HCT116 (cell line): ENCODE results near the gene MUC13. TPM values are rescaled to one million over a fixed set of nuclear protein-coding genes. Genes with fewer than 3 reads are reported as not detected.

Experiments
- ATAC-seq: fragments of 200-7000 bp; cut with Tn5 transposase; 2 replicates; pipeline ENCODE4 v1.9.1; 2020; ENCODE audit warnings: mild to moderate bottlenecking, moderate library complexity
- BruUV-seq: library from RNA; stranded (reverse); fragments of 400-500 nt; replicated peaks from 2 replicates; lab custom pipeline; 2021; lab: Mats Ljungman, UMichigan
- CTCF ChIA-PET: fragments of 300-600 bp; sonication (Branson Sonifier 250); formaldehyde crosslinking; loops from one replicate; lab custom pipeline; 2021; ENCODE audit warnings: antibody characterized with exemption; lab: Charles Lee
- POLR2A ChIA-PET: fragments of 300-600, 350-600 bp; sonication (Branson Sonifier 250); formaldehyde crosslinking; loops from one replicate; lab custom pipeline; 2021; ENCODE audit warnings: antibody characterized with exemption; lab: Charles Lee
- RAD21 ChIA-PET, 2 experiments: fragments of 300-600 bp; sonication (Branson Sonifier 250); formaldehyde crosslinking; loops; one replicate each; lab custom pipeline; 2023; ENCODE audit warnings: low total read pairs in 2 of 2; ENCODE audit not compliant: uncharacterized antibody in 2 of 2, unreplicated experiment in 2 of 2, low non-redundant PET in 1 of 2; lab: Charles Lee
- DNase-seq: peaks from one replicate; pipeline ENCODE4 v3.0.0-alpha.2; 2010; ENCODE audit warnings: low read depth, low spot score
- H2AFZ ChIP-seq: fragments of 200-600 bp; shearing (Covaris generic), sonication (generic); 2 replicates; pipeline ENCODE4 v1.6.1; 2017; ENCODE audit warnings: low read depth, mixed run types, mixed read lengths, antibody characterized with exemption, low read length; ENCODE audit not compliant: poor library complexity, severe bottlenecking
- H3K27ac ChIP-seq: 2 replicates; pipeline ENCODE4 v1.5.1; 2012; ENCODE audit warnings: low read depth, low read length
- H3K27me3 ChIP-seq: fragments of 200-600 bp; sonication (generic); 2 replicates; pipeline ENCODE4 v1.6.1; 2016; ENCODE audit warnings: mixed run types, low read length, mixed read lengths; ENCODE audit not compliant: insufficient read depth
- H3K36me3 ChIP-seq, 2 experiments: fragments of 200-500 bp in 1 of 2; fragments of 200-600 bp in 1 of 2; sonication (Bioruptor generic) in 1 of 2; sonication (generic) in 1 of 2; 2 replicates each; pipeline versions ENCODE4 v1.5.1 to v1.6.1; 2014 to 2016; ENCODE audit warnings: low read length in 2 of 2, inconsistent platforms in 1 of 2, mixed read lengths in 1 of 2, mixed run types in 1 of 2; ENCODE audit not compliant: insufficient read depth in 2 of 2, control insufficient read depth in 1 of 2
- H3K4me1 ChIP-seq, 2 experiments: fragments of 200-600 bp in 1 of 2; sonication (generic) in 1 of 2; 2 replicates each; pipeline versions ENCODE4 v1.5.1 to v1.6.1; 2012 to 2017; ENCODE audit warnings: low read length in 2 of 2, inconsistent platforms in 1 of 2, mild to moderate bottlenecking in 1 of 2, mixed read lengths in 1 of 2, mixed run types in 1 of 2, moderate library complexity in 1 of 2; ENCODE audit not compliant: insufficient read depth in 2 of 2, control insufficient read depth in 1 of 2
- H3K4me2 ChIP-seq: fragments of 200-600 bp; sonication (generic); 2 replicates; pipeline ENCODE4 v1.6.1; 2017; ENCODE audit warnings: mixed run types, low read length, mixed read lengths
- H3K4me3 ChIP-seq, 2 experiments: fragments of 200-600 bp in 1 of 2; sonication (generic) in 1 of 2; replicated peaks in 1 of 2; 2 replicates each; pipeline ENCODE4 v1.5.1; 2011 to 2016; ENCODE audit warnings: low read length in 2 of 2, control low read depth in 1 of 2, low read depth in 1 of 2, mild to moderate bottlenecking in 1 of 2, mixed read lengths in 1 of 2, mixed run types in 1 of 2
- H3K79me2 ChIP-seq: fragments of 200-600 bp; sonication (generic); 2 replicates; pipeline ENCODE4 v1.6.1; 2017; ENCODE audit warnings: mild to moderate bottlenecking, mixed run types, low read length, moderate library complexity, mixed read lengths; ENCODE audit not compliant: insufficient read depth
- H3K9ac ChIP-seq: fragments of 200-600 bp; sonication (generic); 2 replicates; pipeline ENCODE4 v1.6.1; 2016; ENCODE audit warnings: low read length, mixed read lengths
- H3K9me2 ChIP-seq: fragments of 200-600 bp; sonication (generic), shearing (Covaris generic); 2 replicates; pipeline ENCODE4 v1.6.1; 2017; ENCODE audit warnings: mixed run types, mild to moderate bottlenecking, moderate library complexity; ENCODE audit not compliant: insufficient read depth
- H3K9me3 ChIP-seq, 2 experiments: fragments of 200-500 bp in 1 of 2; fragments of 200-600 bp in 1 of 2; sonication (Bioruptor generic) in 1 of 2; sonication (generic) in 1 of 2; 2 replicates each; pipeline ENCODE4 v1.6.1; 2014 to 2017; ENCODE audit warnings: low read length in 2 of 2, mixed read lengths in 2 of 2, inconsistent platforms in 1 of 2, low read depth in 1 of 2, mild to moderate bottlenecking in 1 of 2, mixed run types in 1 of 2, moderate library complexity in 1 of 2; ENCODE audit not compliant: control insufficient read depth in 1 of 2, insufficient read depth in 1 of 2
- H4K20me1 ChIP-seq: fragments of 200-600 bp; sonication (generic), shearing (Covaris generic); 2 replicates; pipeline ENCODE4 v1.6.1; 2017; ENCODE audit warnings: mixed run types, mild to moderate bottlenecking, moderate library complexity; ENCODE audit not compliant: insufficient read depth
- ATF3 ChIP-seq: IDR thresholded peaks from 2 replicates; pipeline ENCODE4 v1.6.1; 2012
- CBX3 ChIP-seq: IDR thresholded peaks from 2 replicates; pipeline ENCODE4 v1.6.1; 2012; ENCODE audit warnings: low read depth
- CEBPB ChIP-seq: IDR thresholded peaks from 2 replicates; pipeline ENCODE4 v1.6.1; 2012; ENCODE audit warnings: low read depth
- CTCF ChIP-seq, 3 experiments: fragments of 200-600 bp in 1 of 3; sonication (generic) in 1 of 3; IDR thresholded peaks in 2 of 3; conservative IDR thresholded peaks in 1 of 3; 2 replicates each; pipeline ENCODE4 v1.5.1; 2012 to 2017; ENCODE audit warnings: low read depth in 2 of 3, low read length in 2 of 3, antibody characterized with exemption in 1 of 3, borderline replicate concordance in 1 of 3, control low read depth in 1 of 3, mild to moderate bottlenecking in 1 of 3, mixed read lengths in 1 of 3, mixed run types in 1 of 3, moderate library complexity in 1 of 3; ENCODE audit not compliant: insufficient read depth in 1 of 3
- EGR1 ChIP-seq: IDR thresholded peaks from 2 replicates; pipeline ENCODE4 v1.6.1; 2012; ENCODE audit warnings: low read depth
- EZH2 ChIP-seq: fragments of 200-600 bp; sonication (generic); IDR thresholded peaks from 2 replicates; pipeline ENCODE4 v1.6.1; 2017; ENCODE audit warnings: antibody characterized with exemption, mixed run types
- EZH2phosphoT487 ChIP-seq: fragments of 200-600 bp; IDR thresholded peaks from 2 replicates; pipeline ENCODE4 v1.6.1; 2018; ENCODE audit warnings: antibody characterized with exemption, borderline replicate concordance
- FOSL1 ChIP-seq: IDR thresholded peaks from 2 replicates; pipeline ENCODE4 v1.6.1; 2012; ENCODE audit warnings: low read depth
- JUND ChIP-seq: IDR thresholded peaks from 2 replicates; pipeline ENCODE4 v1.6.1; 2012
- MAX ChIP-seq: IDR thresholded peaks from 2 replicates; pipeline ENCODE4 v1.6.1; 2012
- POLR2A ChIP-seq: IDR thresholded peaks from 2 replicates; pipeline ENCODE4 v1.7.0; 2011; ENCODE audit warnings: borderline replicate concordance; ENCODE audit not compliant: insufficient read depth, insufficient read length; ENCODE audit errors: extremely low read depth
- REST ChIP-seq: IDR thresholded peaks from 2 replicates; pipeline ENCODE4 v1.6.1; 2012; ENCODE audit warnings: low read depth
- SIN3A ChIP-seq: IDR thresholded peaks from 2 replicates; pipeline ENCODE4 v1.6.1; 2012; ENCODE audit warnings: low read depth
- SRF ChIP-seq: IDR thresholded peaks from 2 replicates; pipeline ENCODE4 v1.6.1; 2012; ENCODE audit warnings: low read depth
- TCF7L2 ChIP-seq: IDR thresholded peaks from 2 replicates; pipeline ENCODE4 v1.7.0; 2011; ENCODE audit warnings: borderline replicate concordance, inconsistent platforms; ENCODE audit not compliant: insufficient read depth, insufficient read length; ENCODE audit errors: extremely low read depth
- YY1 ChIP-seq: IDR thresholded peaks from 2 replicates; pipeline ENCODE4 v1.6.1; 2011; ENCODE audit warnings: low read length, low read depth, moderate library complexity, mild to moderate bottlenecking; ENCODE audit not compliant: insufficient replicate concordance; ENCODE audit errors: extremely low read depth
- ZBTB33 ChIP-seq: IDR thresholded peaks from 2 replicates; pipeline ENCODE4 v1.6.1; 2011; ENCODE audit warnings: mild to moderate bottlenecking, low read length, moderate library complexity; ENCODE audit not compliant: insufficient replicate concordance; ENCODE audit errors: extremely low read depth
- ZNF274 ChIP-seq: fragments of 200-500 bp; sonication (Bioruptor generic); IDR thresholded peaks from 2 replicates; pipeline ENCODE4 v1.6.1; 2014; ENCODE audit warnings: mild to moderate bottlenecking, low read depth, low read length, inconsistent platforms
- intact Hi-C: fragments of 100-400 bp; cut with micrococcal nuclease; formaldehyde crosslinking; loops from 2 replicates; pipeline ENCODE4 v1.10.0; 2022
- total RNA-seq: library from RNA; stranded (reverse); gene quantifications from one replicate; pipeline ENCODE4 v1.2.1, GENCODE V29; 2021; ENCODE audit not compliant: unreplicated experiment

MUC13 gene
- total RNA-seq, 1 experiment from 2014 or later = 0.44 TPM

- ATAC-seq = no peak
- Histone ChIP-seq H3K9me3 (no peaks in the 10 kb centered on the region), H3K9me2 (no peaks in the 10 kb centered on the region), H2AFZ (no peak overlapping the region)
- no TSS peak for BruUV-seq
- TF ChIP-seq EZH2phosphoT487 (no peak), MAX (no peak), REST (no peak), JUND (no peak), TCF7L2 (no peak), ZBTB33 (no peak), CTCF (IDR thresholded peaks at IDR 0.05 in 2 of 3, conservative IDR thresholded peaks at IDR 0.05 in 1 of 3; ENCODE audit: borderline replicate concordance in 1 of 3, insufficient read depth in 1 of 3, low read depth in 2 of 3, low read length in 2 of 3) (no peak), CEBPB (no peak), POLR2A (no peak), EZH2 (no peak), EGR1 (no peak), SRF (no peak), FOSL1 (no peak), ATF3 (no peak), YY1 (no peak), ZNF274 (no peak), SIN3A (no peak), CBX3 (no peak)
- TF ChIP-seq, all 23 proteins: peak for 0
- Histone ChIP-seq H3K79me2 (no peaks in the 10 kb centered on the region), H3K36me3 (no peaks in the 10 kb centered on the region), H3K4me2 (no peak overlapping the region), H3K4me3 (no peak overlapping the region), H3K27ac (no peak overlapping the region), H3K4me1 (peaks cover 0 to 3% of the 10 kb centered on the region in 2 experiments; a peak in 1 of 4 replicates), H3K27me3 (no peaks in the 10 kb centered on the region), H3K9ac (no peak overlapping the region), H4K20me1 (no peaks in the 10 kb centered on the region)
- CTCF ChIA-PET = interaction anchor here (1.3 to 2.5 kb wide), 2 partner anchors 19 to 164 kb away, joined by 3 to 10 read pairs; no protein-coding TSS in a partner anchor
- intact Hi-C loops = no loop called here
- no peak for DNase-seq
- POLR2A ChIA-PET = interaction anchor here (0.9 kb wide), 1 partner anchor 671 kb away, joined by 4 read pairs; the partner anchor contains the start of gene OSBPL11
- RAD21 ChIA-PET = no interaction called here
Measured at GRCh38 chr3:124924741-124925140, 9.8 kb downstream of the MUC13 start.
